HepG2 (cell line): ENCODE data around the gene FUT6. TPM values are rescaled to one million over a fixed set of nuclear protein-coding genes. Genes with fewer than 3 reads are reported as not detected.
A peak's percentile ranks its signal among the peaks of the same experiment; 100 is the strongest.

Source experiments
- ATAC-seq: fragments of 200-7000 bp; cut with Tn5 transposase; 3 replicates; pipeline ENCODE4 v1.9.1; 2020; ENCODE audit warnings: mild to moderate bottlenecking, moderate library complexity
- BruUV-seq: library from RNA; stranded (reverse); fragments of 400-500 nt; replicated peaks from 2 replicates; lab custom pipeline; 2021; lab: Mats Ljungman, UMichigan
- CTCF ChIA-PET: fragments of 300-600 bp; formaldehyde crosslinking; extraction: SDS; loops from one replicate; lab custom pipeline; 2021; ENCODE audit warnings: low total read pairs, inconsistent platforms, low intra/inter-chr PET ratio; lab: Yijun Ruan, JAX
- POLR2A ChIA-PET: fragments of 350-600 bp; sonication (Branson Sonifier 250); formaldehyde crosslinking; loops from one replicate; lab custom pipeline; 2020; ENCODE audit warnings: antibody characterized with exemption, inconsistent platforms; lab: Yijun Ruan, JAX
- DNase-seq: peaks from one replicate; pipeline ENCODE4 v3.0.0-alpha.2; 2015; ENCODE audit warnings: low spot score
- FAIRE-seq: peaks from 3 replicates; lab custom pipeline; 2011; peaks lifted over from hg19 to GRCh38; lab: Jason Lieb, UNC
- H2AFZ ChIP-seq: one replicate; pipeline ENCODE4 v1.6.1; 2011; ENCODE audit warnings: low read length, inconsistent platforms
- H3K27ac ChIP-seq: fragments of 300-600 bp; 3 replicates; pipeline ENCODE4 v1.8.0; 2011; ENCODE audit warnings: mixed run types, mild to moderate bottlenecking, mixed read lengths, low read length, inconsistent platforms; ENCODE audit not compliant: insufficient read depth; ENCODE audit errors: extremely low read length
- H3K27me3 ChIP-seq, 2 experiments: fragments of 200-600 bp in 1 of 2; 2 replicates in 1 of 2; 3 replicates in 1 of 2; pipeline versions ENCODE4 v1.6.0 to v1.8.0; 2011; ENCODE audit warnings: low read length in 2 of 2, mild to moderate bottlenecking in 2 of 2, moderate library complexity in 2 of 2, inconsistent platforms in 1 of 2; ENCODE audit not compliant: insufficient read depth in 2 of 2, control insufficient read depth in 1 of 2
- H3K36me3 ChIP-seq, 2 experiments: fragments of 200-600 bp in 1 of 2; replicated peaks in 1 of 2; 2 replicates in 1 of 2; 3 replicates in 1 of 2; pipeline versions ENCODE4 v1.5.1 to v1.8.0; 2011; ENCODE audit warnings: low read length in 2 of 2, inconsistent platforms in 1 of 2; ENCODE audit not compliant: insufficient read depth in 2 of 2, control insufficient read depth in 1 of 2
- H3K4me1 ChIP-seq: 2 replicates; pipeline ENCODE4 v1.5.1; 2012; ENCODE audit warnings: low read length, inconsistent platforms; ENCODE audit not compliant: insufficient read depth
- H3K4me2 ChIP-seq: 2 replicates; pipeline ENCODE4 v1.6.0; 2011; ENCODE audit warnings: low read depth, low read length, inconsistent platforms
- H3K4me3 ChIP-seq, 3 experiments: fragments of 200-600 bp in 1 of 3; sonication (generic), shearing (Covaris generic) in 1 of 3; replicated peaks in 1 of 3; 2 replicates each; pipeline ENCODE4 v1.5.1; 2011 to 2016; ENCODE audit warnings: low read length in 3 of 3, inconsistent platforms in 2 of 3, low read depth in 2 of 3, mild to moderate bottlenecking in 2 of 3, control low read depth in 1 of 3, mixed read lengths in 1 of 3; ENCODE audit not compliant: insufficient read depth in 1 of 3
- H3K79me2 ChIP-seq: one replicate; pipeline ENCODE4 v1.6.1; 2011; ENCODE audit warnings: low read length, inconsistent platforms; ENCODE audit not compliant: insufficient read depth
- H3K9ac ChIP-seq: 2 replicates; pipeline ENCODE4 v1.6.0; 2011; ENCODE audit warnings: mild to moderate bottlenecking, low read depth, low read length, inconsistent platforms; ENCODE audit not compliant: insufficient read depth
- H3K9me3 ChIP-seq: 2 replicates; pipeline ENCODE4 v1.5.1; 2012; ENCODE audit warnings: mild to moderate bottlenecking, low read length
- H4K20me1 ChIP-seq: 2 replicates; pipeline ENCODE4 v1.6.0; 2011; ENCODE audit warnings: inconsistent platforms, mild to moderate bottlenecking, low read length, moderate library complexity; ENCODE audit not compliant: insufficient read depth
- CENPT ChIP-seq: sonication (generic); formaldehyde crosslinking; IDR thresholded peaks from 2 replicates; pipeline ENCODE4 v1.8.0; 2022; ENCODE audit warnings: low read depth, mild to moderate bottlenecking, moderate library complexity, missing genetic modification reagents
- EP300 ChIP-seq, 3 experiments: sonication (generic) in 1 of 3; formaldehyde crosslinking in 1 of 3; IDR thresholded peaks; 2 replicates each; pipeline versions ENCODE4 v1.5.1 to v1.6.1; 2011 to 2020; ENCODE audit warnings: low read depth in 2 of 3, low read length in 2 of 3, borderline replicate concordance in 1 of 3, improper control_type of control experiment in 1 of 3, mild to moderate bottlenecking in 1 of 3, missing genetic modification reagents in 1 of 3, moderate library complexity in 1 of 3
- FOXK1 ChIP-seq: sonication (generic); formaldehyde crosslinking; IDR thresholded peaks from 2 replicates; pipeline ENCODE4 v1.4.0; 2020; ENCODE audit warnings: low read depth, missing genetic modification reagents, borderline replicate concordance
- HOXA3 ChIP-seq: sonication (generic); formaldehyde crosslinking; IDR thresholded peaks from 2 replicates; pipeline ENCODE4 v1.5.0; 2020; ENCODE audit warnings: missing genetic modification reagents
- MEF2D ChIP-seq: sonication (generic); formaldehyde crosslinking; IDR thresholded peaks from 2 replicates; pipeline ENCODE4 v1.5.1; 2020; ENCODE audit warnings: mild to moderate bottlenecking, missing genetic modification reagents
- MTA3 ChIP-seq: sonication (generic); formaldehyde crosslinking; IDR thresholded peaks from 2 replicates; pipeline ENCODE4 v1.4.0; 2020; ENCODE audit warnings: missing genetic modification reagents
- PTBP1 ChIP-seq: fragments of 200-400 bp; formaldehyde crosslinking; IDR thresholded peaks from 2 replicates; pipeline ENCODE4 v1.6.1; 2018; ENCODE audit warnings: low read length, low read depth; ENCODE audit not compliant: poor library complexity, severe bottlenecking
- SMAD9 ChIP-seq: sonication (generic); formaldehyde crosslinking; IDR thresholded peaks from 2 replicates; pipeline ENCODE4 v1.5.1; 2020; ENCODE audit warnings: mild to moderate bottlenecking, missing genetic modification reagents
- SYNCRIP ChIP-seq: fragments of 200-400 bp; formaldehyde crosslinking; IDR thresholded peaks from 2 replicates; pipeline ENCODE4 v1.6.1; 2018; ENCODE audit warnings: mild to moderate bottlenecking, low read depth, low read length; ENCODE audit not compliant: insufficient read depth
- TBL1XR1 ChIP-seq: fragments of 150-350 bp; IDR thresholded peaks from 2 replicates; pipeline ENCODE4 v1.6.1; 2014; ENCODE audit warnings: borderline replicate concordance, low read length; ENCODE audit not compliant: partially characterized antibody
- YY1 ChIP-seq: IDR thresholded peaks from 2 replicates; pipeline ENCODE4 v1.6.1; 2011; ENCODE audit warnings: low read length, low read depth, moderate library complexity, mild to moderate bottlenecking; ENCODE audit not compliant: insufficient read depth, insufficient replicate concordance
- ZBTB3 ChIP-seq: sonication (generic); formaldehyde crosslinking; IDR thresholded peaks from 2 replicates; pipeline ENCODE4 v1.4.0; 2020; ENCODE audit warnings: low read depth, mild to moderate bottlenecking, moderate library complexity, missing genetic modification reagents, borderline replicate concordance
- ZKSCAN1 ChIP-seq: fragments of 150-350 bp; IDR thresholded peaks from 2 replicates; pipeline ENCODE4 v1.6.1; 2014; ENCODE audit warnings: low read length
- ZNF205 ChIP-seq: IDR thresholded peaks from 2 replicates; pipeline ENCODE4 v1.6.1; 2018; ENCODE audit warnings: missing biosample characterization, missing genetic modification reagents
- ZNF225 ChIP-seq: sonication (generic); formaldehyde crosslinking; IDR thresholded peaks from 2 replicates; pipeline ENCODE4 v1.4.0; 2020; ENCODE audit warnings: mild to moderate bottlenecking, missing genetic modification reagents
- ZNF503 ChIP-seq: sonication (generic); formaldehyde crosslinking; IDR thresholded peaks from 2 replicates; pipeline ENCODE4 v1.4.0; 2020; ENCODE audit warnings: missing genetic modification reagents
- ZNF609 ChIP-seq: sonication (generic); formaldehyde crosslinking; IDR thresholded peaks from 2 replicates; pipeline ENCODE4 v1.4.0; 2020; ENCODE audit warnings: mild to moderate bottlenecking, missing genetic modification reagents, borderline replicate concordance
- ZNF891 ChIP-seq: sonication (generic); formaldehyde crosslinking; IDR thresholded peaks from 2 replicates; pipeline ENCODE4 v1.5.0; 2020; ENCODE audit warnings: mild to moderate bottlenecking, missing genetic modification reagents
- WGBS: methylation state at CpG from one replicate; pipeline ENCODE4 v1.1.6; 2017; ENCODE audit warnings: low lambda C conversion rate; 5-methylcytosine and 5-hydroxymethylcytosine counted together
- in situ Hi-C: cut with HindIII; loops from 2 replicates; pipeline ENCODE4 v1.10.0; 2017; ENCODE audit warnings: low pct_unique_long_range_greater_than_20kb; ENCODE audit not compliant: extremely low pct_ligation_motif_present
- intact Hi-C: fragments of 100-400 bp; cut with micrococcal nuclease; formaldehyde crosslinking; loops from one replicate; pipeline ENCODE4 v1.10.0; 2022; ENCODE audit not compliant: unreplicated experiment
- polyA plus RNA-seq, 8 experiments: library from polyadenylated mRNA; depleted of rRNA in 3 of 8; stranded (reverse) in 7 of 8; unstranded in 1 of 8; fragments of >200 nt; fragmentation: Illumina TruSeq in 4 of 8; extraction: Trizol in 4 of 8; gene quantifications; 2 replicates each; pipeline versions ENCODE4 v1.2.1 to v1.2.3, GENCODE V29; 2011 to 2016; ENCODE audit warnings: low read depth in 4 of 8, missing spikeins in 1 of 8, mixed read lengths in 1 of 8; ENCODE audit not compliant: insufficient read depth in 1 of 8
- total RNA-seq, 5 experiments: library from RNA; depleted of rRNA; stranded (reverse); fragments of >200 nt; fragmentation: Illumina TruSeq; extraction: Trizol; gene quantifications; 2 replicates each; pipeline ENCODE4 v1.2.3, GENCODE V29; 2016; ENCODE audit warnings: low read depth in 1 of 5

The FUT6 gene
- total and polyA plus RNA-seq, 2 of the 13 experiments (the other 11 are each of a cell fraction or from before 2014, with no cell fraction given): 8.2 to 27.7 TPM

- H3K36me3 ChIP-seq: no peaks in the 10 kb centered on the region
- intact Hi-C loops: no loop called here
- no peak overlapping the region for H3K27ac ChIP-seq
- WGBS: 81% methylated on average over 13 of the region's 14 CpGs
- H3K4me1 ChIP-seq: peaks cover 62% of the 10 kb centered on the region
- ChIA-PET POLR2A (no interaction called here), CTCF (no interaction called here)
- FAIRE-seq: no peak
- H3K27me3 ChIP-seq: no peaks in the 10 kb centered on the region
- no peak for DNase-seq
- no TSS peak for BruUV-seq
- H3K9me3 ChIP-seq: no peaks in the 10 kb centered on the region
- H3K9ac ChIP-seq: no peak overlapping the region
- no peaks in the 10 kb centered on the region for H4K20me1 ChIP-seq
- in situ Hi-C loops: no loop called here
- ATAC-seq: no peak
- H2AFZ ChIP-seq: no peak overlapping the region
- H3K79me2 ChIP-seq: no peaks in the 10 kb centered on the region
- no peak overlapping the region for H3K4me2 ChIP-seq
- H3K4me3 ChIP-seq: no peak overlapping the region
- no peak for TF ChIP-seq YY1
- no peak for TF ChIP-seq SYNCRIP
- TF ChIP-seq MTA3 (CRISPR knock-in tag): no peak
- no peak for TF ChIP-seq FOXK1 (CRISPR knock-in tag)
- no peak for TF ChIP-seq ZNF225 (CRISPR knock-in tag)
- TF ChIP-seq ZNF503 (CRISPR knock-in tag): no peak
- no peak for TF ChIP-seq ZKSCAN1
- TF ChIP-seq HOXA3 (CRISPR knock-in tag): 0 out of 2 replicates have a peak, but pooled peaks have one; percentile 15
- no peak for TF ChIP-seq SMAD9 (CRISPR knock-in tag)
- no peak for TF ChIP-seq PTBP1
- TF ChIP-seq ZNF609 (CRISPR knock-in tag): no peak
- no peak for TF ChIP-seq MEF2D (CRISPR knock-in tag)
- TF ChIP-seq CENPT (CRISPR knock-in tag): no peak
- TF ChIP-seq ZBTB3: no peak
- no peak for TF ChIP-seq TBL1XR1
- no peak for TF ChIP-seq ZNF891 (CRISPR knock-in tag)
- TF ChIP-seq ZNF205 (CRISPR knock-in tag): no peak
- TF ChIP-seq EP300 (IDR thresholded peaks at IDR 0.05; ENCODE audit: low read depth in 2 of 2, low read length in 2 of 2): peak in 1 of 2 experiments; percentile 29; a peak in 1 of 4 replicates
- TF ChIP-seq EP300 (CRISPR knock-in tag; IDR thresholded peaks at IDR 0.05; ENCODE audit: borderline replicate concordance): no peak
These were observed 25.4 kb upstream of the FUT6 start for GRCh38 chr19:5864725-5865486.
